Common myeloid progenitor, CD34-positive (primary cell): ENCODE results near the gene MGAT5.
"Not testable (repeated sequence)": the region's sequence is repeated elsewhere in the genome, so short reads cannot be mapped to it uniquely, and the experiment has no call there.

Experiments used
- CTCF ChIA-PET: fragments of 350-600 bp; sonication (Branson Sonifier 250); formaldehyde crosslinking; loops from one replicate; lab custom pipeline; 2021; ENCODE audit warnings: antibody characterized with exemption; lab: Charles Lee
- POLR2A ChIA-PET: fragments of 350-600 bp; sonication (Branson Sonifier 250); formaldehyde crosslinking; loops from one replicate; lab custom pipeline; 2021; ENCODE audit warnings: antibody characterized with exemption; lab: Charles Lee
- DNase-seq, 3 donors: peaks; one replicate each; pipeline versions ENCODE4 v3.0.0 to v3.0.0-alpha.2; 2013
- H3K27ac ChIP-seq, 2 experiments: 1 replicate in 1 of 2; 2 replicates in 1 of 2; pipeline ENCODE4 v1.7.0; 2013; ENCODE audit warnings: inconsistent platforms in 2 of 2, low read length in 2 of 2, mild to moderate bottlenecking in 2 of 2, low read depth in 1 of 2, moderate library complexity in 1 of 2; ENCODE audit not compliant: severe bottlenecking in 2 of 2, insufficient read depth in 1 of 2, poor library complexity in 1 of 2
- H3K27me3 ChIP-seq, 5 experiments: replicated peaks in 2 of 5; 1 replicate in 3 of 5; 2 replicates in 2 of 5; pipeline versions ENCODE4 v1.6.1 to v1.7.0; 2013; ENCODE audit warnings: low read length in 4 of 5, mild to moderate bottlenecking in 2 of 5, moderate library complexity in 2 of 5, inconsistent platforms in 1 of 5; ENCODE audit not compliant: insufficient read depth in 5 of 5, control insufficient read depth in 4 of 5
- H3K36me3 ChIP-seq, 4 experiments: 1 replicate in 2 of 4; 2 replicates in 2 of 4; pipeline versions ENCODE4 v1.6.1 to v1.7.0; 2013; ENCODE audit warnings: low read length in 3 of 4, control low read depth in 1 of 4, mild to moderate bottlenecking in 1 of 4; ENCODE audit not compliant: control insufficient read depth in 4 of 4, insufficient read depth in 4 of 4
- H3K4me1 ChIP-seq, 4 experiments: 1 replicate in 3 of 4; 2 replicates in 1 of 4; pipeline versions ENCODE4 v1.6.1 to v1.7.1; 2013; ENCODE audit warnings: low read length in 3 of 4, mild to moderate bottlenecking in 3 of 4, control low read depth in 1 of 4, inconsistent platforms in 1 of 4, moderate library complexity in 1 of 4; ENCODE audit not compliant: control insufficient read depth in 4 of 4, insufficient read depth in 4 of 4; ENCODE audit errors: control extremely low read depth in 1 of 4
- H3K4me3 ChIP-seq, 7 experiments: 1 replicate in 4 of 7; 2 replicates in 3 of 7; pipeline versions ENCODE4 v1.5.1 to v1.7.0; 2013; ENCODE audit warnings: mild to moderate bottlenecking in 7 of 7, low read length in 6 of 7, moderate library complexity in 6 of 7, inconsistent platforms in 2 of 7, low read depth in 2 of 7, control low read depth in 1 of 7; ENCODE audit not compliant: insufficient read depth in 4 of 7, control insufficient read depth in 1 of 7; ENCODE audit errors: extremely low read depth in 1 of 7
- H3K9me3 ChIP-seq, 5 experiments: 1 replicate in 4 of 5; 2 replicates in 1 of 5; pipeline versions ENCODE4 v1.6.1 to v1.7.1; 2013; ENCODE audit warnings: low read length in 4 of 5, mild to moderate bottlenecking in 2 of 5, inconsistent platforms in 1 of 5, low read depth in 1 of 5, moderate library complexity in 1 of 5; ENCODE audit not compliant: control insufficient read depth in 4 of 5, insufficient read depth in 2 of 5; ENCODE audit errors: control extremely low read depth in 1 of 5
- WGBS: methylation state at CpG from one replicate; pipeline ENCODE4 v1.1.5; 2013; ENCODE audit not compliant: insufficient coverage; 5-methylcytosine and 5-hydroxymethylcytosine counted together

MGAT5 gene

GRCh38 chr2:134289225-134289624 is 35.4 kb downstream of the MGAT5 start:
- no peak for DNase-seq

GRCh38 chr2:134290358-134290757 is 36.5 kb downstream of the MGAT5 start:
- Histone ChIP-seq H3K36me3 (no peaks in the 10 kb centered on the region), H3K9me3 (no peaks in the 10 kb centered on the region), H3K4me3 (no peak overlapping the region), H3K27ac (no peak overlapping the region), H3K4me1 (peaks cover 5 to 31% (median 16%) of the 10 kb centered on the region in 4 experiments), H3K27me3 (no peaks in the 10 kb centered on the region)
- ChIA-PET POLR2A (no interaction called here), CTCF (interaction anchor here (0.6 kb wide), 1 partner anchor 122 kb away, joined by 3 read pairs; no protein-coding TSS in a partner anchor)
- no peak for DNase-seq

More at GRCh38 chr2:134289225-134289624, 35.4 kb downstream of the MGAT5 start:
- ChIA-PET POLR2A (no interaction called here), CTCF (interaction anchor here (1.0 kb wide), 1 partner anchor 85 kb away, joined by 3 read pairs; no protein-coding TSS in a partner anchor)
- peaks cover 5 to 26% (median 11%) of the 10 kb centered on the region in 4 experiments for H3K4me1 ChIP-seq
- H3K4me3 ChIP-seq: no peak overlapping the region
- H3K9me3 ChIP-seq: no peaks in the 10 kb centered on the region
- H3K27ac ChIP-seq: no peak overlapping the region
- no peaks in the 10 kb centered on the region for H3K27me3 ChIP-seq
- WGBS: 90% methylated on average over 5 of the region's 6 CpGs
- H3K36me3 ChIP-seq: no peaks in the 10 kb centered on the region

- Histone ChIP-seq H3K4me1 (peaks cover 5 to 47% (median 28%) of the 10 kb centered on the region in 4 experiments), H3K9me3 (no peaks in the 10 kb centered on the region), H3K27me3 (no peaks in the 10 kb centered on the region), H3K36me3 (no peaks in the 10 kb centered on the region), H3K4me3 (no peak overlapping the region), H3K27ac (no peak overlapping the region)
- POLR2A ChIA-PET: no interaction called here
- no peak for DNase-seq
- CTCF ChIA-PET: no interaction called here
- WGBS: 98% methylated on average over 3 of the region's 3 CpGs
Observed at GRCh38 chr2:134292514-134292913, 38.6 kb downstream of the MGAT5 start.

- WGBS: 100% methylated on average over 4 of the region's 8 CpGs
- POLR2A ChIA-PET: no interaction called here
Observed at GRCh38 chr2:134293719-134294537, 40.1 kb downstream of the MGAT5 start.

GRCh38 chr2:134294598-134294997 is 40.7 kb downstream of the MGAT5 start:
- peaks cover 5 to 46% (median 25%) of the 10 kb centered on the region in 4 experiments for H3K4me1 ChIP-seq
- H3K27ac ChIP-seq, H3K36me3 ChIP-seq, H3K4me3 ChIP-seq, H3K9me3 ChIP-seq, POLR2A ChIA-PET, CTCF ChIA-PET, H3K27me3 ChIP-seq: not testable (repeated sequence)
- peak; percentile 14 to 73 (median 43) for DNase-seq
- no CpG with 5 or more reads among the region's 3 CpGs for WGBS

More at GRCh38 chr2:134293719-134294537, 40.1 kb downstream of the MGAT5 start:
- Histone ChIP-seq H3K27me3 (no peaks in the 10 kb centered on the region), H3K9me3 (no peaks in the 10 kb centered on the region), H3K36me3 (no peaks in the 10 kb centered on the region), H3K4me1 (peaks cover 5 to 53% (median 28%) of the 10 kb centered on the region in 4 experiments), H3K4me3 (no peak overlapping the region), H3K27ac (no peak overlapping the region)
- CTCF ChIA-PET: no interaction called here
- DNase-seq: no peak

- ChIA-PET CTCF (interaction anchor here (1.3 kb wide), 1 partner anchor 51 kb away, joined by 3 read pairs; no protein-coding TSS in a partner anchor), POLR2A (no interaction called here)
- Histone ChIP-seq H3K27ac (no peak overlapping the region), H3K9me3 (no peaks in the 10 kb centered on the region), H3K36me3 (no peaks in the 10 kb centered on the region), H3K4me1 (peaks cover 4 to 38% (median 18%) of the 10 kb centered on the region in 4 experiments), H3K4me3 (peak overlapping the region in 1 of 7 experiments; percentile 24), H3K27me3 (no peaks in the 10 kb centered on the region)
- WGBS: 95% methylated on average over 3 of the region's 3 CpGs
- no peak for DNase-seq
Observed at GRCh38 chr2:134295441-134295840, 41.6 kb downstream of the MGAT5 start.

- H3K4me1 ChIP-seq: peaks cover 0 to 32% (median 18%) of the 10 kb centered on the region in 4 experiments
- H3K27me3 ChIP-seq: no peaks in the 10 kb centered on the region
- POLR2A ChIA-PET: no interaction called here
- H3K4me3 ChIP-seq: no peak overlapping the region
- CTCF ChIA-PET: interaction anchor here (1.3 kb wide), 1 partner anchor 52 kb away, joined by 3 read pairs; no protein-coding TSS in a partner anchor
- no peaks in the 10 kb centered on the region for H3K9me3 ChIP-seq
- no peak overlapping the region for H3K27ac ChIP-seq
- WGBS: 0% methylated on average over 2 of the region's 2 CpGs
- DNase-seq: peak in 2 of 3 donors; percentile 26 to 72
- no peaks in the 10 kb centered on the region for H3K36me3 ChIP-seq
Observed at GRCh38 chr2:134296301-134296700, 42.4 kb downstream of the MGAT5 start.
